Stimulated activated CD8-positive, alpha-beta memory T cell treated with anti-CD3 and anti-CD28 coated beads, Interleukin-15, amount 100 ng/mL, for 48 hours (primary cell): ENCODE measurements around the gene SLC25A19.
"Not testable (repeated sequence)": the region's sequence is repeated elsewhere in the genome, so short reads cannot be mapped to it uniquely, and the experiment has no call there.

Experiments used
- DNase-seq, 2 donors: peaks; one replicate each; pipeline ENCODE4 v3.0.0-alpha.2; 2020; ENCODE audit warnings: low read depth in 2 of 2

Gene SLC25A19

DNA sequence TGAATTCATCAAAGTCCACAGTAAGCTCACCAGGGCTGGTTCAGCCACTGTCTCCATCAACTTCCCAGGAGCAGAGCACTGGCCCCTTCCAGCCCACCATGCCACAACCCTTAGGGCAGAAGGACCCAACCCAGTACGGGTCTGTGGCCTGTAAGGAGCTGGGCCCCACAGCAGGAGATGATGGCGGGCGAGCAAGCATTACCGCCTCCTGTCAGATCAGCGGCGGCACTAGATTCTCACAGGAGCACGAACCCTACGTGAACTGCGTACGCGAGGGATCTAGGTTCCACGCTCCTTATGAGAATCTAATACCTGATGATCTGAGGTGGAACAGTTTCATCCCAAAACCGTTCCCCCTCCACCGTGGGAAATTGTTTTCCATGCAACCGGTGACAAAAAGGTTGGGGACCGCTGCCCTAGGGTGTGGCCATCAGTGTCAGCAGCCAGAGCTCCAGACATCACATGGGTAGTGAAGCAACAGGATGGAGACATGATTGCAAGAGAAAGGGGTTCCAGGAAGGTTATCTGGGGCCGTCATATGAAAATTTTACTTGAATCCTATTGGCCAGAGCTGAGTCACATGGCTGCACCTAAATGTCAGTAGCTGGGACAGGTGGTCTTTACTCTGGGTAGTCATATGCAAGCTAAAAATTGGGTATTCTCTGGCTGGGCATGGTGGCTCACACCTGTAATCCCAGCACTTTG, 12.4 kb upstream of the SLC25A19 start:
- DNase-seq: no peak

DNA sequence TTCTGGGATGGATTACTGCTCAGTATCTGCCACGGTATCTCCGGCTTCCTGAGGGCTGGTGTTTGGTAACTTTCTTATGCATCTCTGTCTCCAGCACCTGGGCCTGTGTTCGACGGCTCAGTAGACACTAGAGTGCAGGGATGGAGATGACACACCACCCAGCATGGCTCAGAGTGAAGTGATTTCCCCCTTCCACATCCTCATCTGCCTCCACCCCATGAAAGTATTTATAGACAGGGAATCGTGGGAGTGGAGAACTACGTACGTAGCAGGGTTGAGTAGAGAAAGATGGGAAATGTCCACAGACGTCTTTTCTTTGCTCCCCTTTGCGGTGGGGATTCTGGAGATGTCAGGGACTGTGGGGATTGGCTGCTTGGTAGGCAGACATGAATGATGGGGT, 11.8 kb upstream of the SLC25A19 start:
- no peak for DNase-seq

- DNase-seq: no peak
Observed at GRCh38 chr17:75300280-75300679, 11.0 kb upstream of the SLC25A19 start.

DNA sequence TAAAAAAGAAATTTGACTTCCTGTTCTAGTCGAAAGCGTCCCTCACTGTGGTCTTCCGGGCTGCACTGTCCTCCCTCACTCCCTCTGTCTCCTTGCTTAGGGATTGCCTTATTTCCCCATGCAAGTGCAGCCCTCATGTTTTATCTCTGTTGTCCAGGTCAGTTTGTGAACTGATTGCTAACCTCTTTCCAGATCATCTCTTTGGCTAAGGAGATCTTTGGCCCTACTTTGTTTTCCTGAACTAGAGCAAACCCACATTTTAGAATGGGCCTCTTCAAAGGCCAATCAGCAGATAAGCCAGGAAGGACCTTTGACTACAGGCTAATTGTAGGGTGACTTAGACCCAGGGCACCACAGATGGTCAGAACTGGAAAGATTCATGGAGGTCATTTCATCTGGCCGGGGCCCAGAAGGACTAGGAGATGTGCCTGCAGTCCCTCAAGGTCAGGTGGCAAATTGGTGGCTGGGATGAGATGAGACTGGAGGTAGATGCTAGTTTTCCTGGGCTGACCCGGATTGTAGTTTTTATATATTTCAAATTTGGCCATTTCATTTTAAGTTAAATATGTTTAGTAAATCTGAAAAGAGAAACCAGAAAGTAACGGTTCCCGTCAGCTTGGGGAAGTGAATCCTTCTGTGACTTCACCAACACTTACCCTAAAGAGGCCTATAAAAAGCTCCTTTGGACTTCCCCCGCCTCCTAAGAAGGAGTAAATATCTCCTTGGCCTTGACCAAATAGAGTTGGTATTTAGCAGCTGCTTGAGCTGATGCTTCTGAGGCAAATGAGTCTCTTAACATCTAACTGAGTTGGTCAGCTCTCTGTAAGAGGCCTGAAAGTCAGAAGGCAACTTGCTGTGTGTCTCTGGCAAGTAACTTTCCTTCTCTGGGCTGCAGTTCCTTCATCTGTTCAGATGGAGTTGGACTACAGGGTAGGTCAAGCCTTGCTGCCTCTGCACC, 6.2 kb upstream of the SLC25A19 start:
- no peak for DNase-seq

DNA sequence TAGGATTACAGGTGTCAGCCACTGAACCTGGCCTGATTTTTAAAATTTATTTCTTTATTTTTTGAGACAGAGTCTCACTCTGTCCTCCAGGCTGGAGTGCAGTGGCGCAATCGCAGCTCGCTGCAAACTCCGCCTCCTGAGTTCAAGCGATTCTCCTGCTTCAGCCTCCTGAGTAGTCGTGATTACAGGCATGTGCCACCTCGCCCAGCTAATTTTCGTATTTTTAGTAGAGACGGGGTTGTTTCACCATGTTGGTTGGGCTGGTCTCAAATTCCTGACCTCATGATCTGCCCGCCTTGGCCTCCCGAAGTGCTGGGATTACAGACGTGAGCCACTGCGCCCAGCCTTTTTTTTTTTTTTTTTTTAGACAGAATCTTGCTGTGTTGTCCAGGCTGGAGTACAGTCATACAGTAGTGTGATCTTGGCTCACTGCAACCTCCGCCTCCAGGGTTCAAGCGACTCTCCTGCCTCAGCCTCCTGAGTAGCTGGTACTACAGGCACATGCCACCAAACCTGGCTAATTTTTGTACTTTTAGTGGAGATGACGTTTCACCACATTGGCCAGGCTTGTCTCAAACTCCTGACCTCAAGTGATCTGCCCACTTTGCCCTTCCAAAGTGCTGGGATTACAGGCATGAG, 3.7 kb upstream of the SLC25A19 start:
- not testable (repeated sequence) for DNase-seq

- DNase-seq: peak; percentile 41 to 49
Observed at GRCh38 chr17:75289832-75290337, 652 bp upstream of the SLC25A19 start.

DNA sequence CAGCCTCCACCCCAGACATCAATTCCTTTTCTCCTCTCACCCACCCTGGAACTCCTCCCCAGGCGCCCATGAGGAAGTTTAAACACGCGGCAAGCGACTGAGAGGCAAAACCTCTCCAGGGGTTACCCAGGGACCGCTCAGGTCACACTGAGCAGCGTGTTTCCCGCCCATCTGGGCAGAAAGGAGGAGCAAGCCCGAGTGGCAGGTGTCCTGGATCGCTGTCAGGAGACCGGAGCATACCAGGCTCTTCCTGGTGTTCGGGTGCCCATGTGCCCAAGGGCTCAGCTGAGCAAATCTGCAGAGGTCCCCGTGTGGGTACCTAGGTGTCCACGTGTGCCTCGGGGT, 491 bp downstream of the SLC25A19 start:
- peak in 1 of 2 donors; percentile 41 for DNase-seq

DNA sequence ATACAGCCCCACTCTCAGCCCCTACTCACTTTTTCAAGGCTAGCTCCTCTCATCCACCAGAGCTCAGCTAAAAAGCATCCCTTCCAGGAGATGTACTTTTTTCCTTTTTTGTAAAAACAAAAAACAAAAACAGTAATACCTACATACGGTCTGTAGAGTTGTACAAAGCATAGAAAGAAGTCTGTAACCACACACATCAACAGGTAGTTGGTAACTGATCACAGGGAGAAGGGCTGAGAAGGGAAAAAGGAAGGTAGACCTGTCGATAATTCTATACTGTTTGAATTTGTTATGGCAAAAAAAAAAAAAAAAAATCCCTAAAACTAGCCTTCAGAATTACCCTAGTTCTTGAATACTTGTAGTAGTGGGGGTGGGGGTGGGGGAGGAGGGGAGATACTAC, 874 bp downstream of the SLC25A19 start:
- DNase-seq: no peak

GRCh38 chr17:75287221-75287620, 2.0 kb downstream of the SLC25A19 start:
- no peak for DNase-seq

- DNase-seq: no peak
Observed at GRCh38 chr17:75285123-75285522, 4.1 kb downstream of the SLC25A19 start.

GRCh38 chr17:75280189-75280588, 9.0 kb downstream of the SLC25A19 start:
- DNase-seq: not testable (repeated sequence)

DNA sequence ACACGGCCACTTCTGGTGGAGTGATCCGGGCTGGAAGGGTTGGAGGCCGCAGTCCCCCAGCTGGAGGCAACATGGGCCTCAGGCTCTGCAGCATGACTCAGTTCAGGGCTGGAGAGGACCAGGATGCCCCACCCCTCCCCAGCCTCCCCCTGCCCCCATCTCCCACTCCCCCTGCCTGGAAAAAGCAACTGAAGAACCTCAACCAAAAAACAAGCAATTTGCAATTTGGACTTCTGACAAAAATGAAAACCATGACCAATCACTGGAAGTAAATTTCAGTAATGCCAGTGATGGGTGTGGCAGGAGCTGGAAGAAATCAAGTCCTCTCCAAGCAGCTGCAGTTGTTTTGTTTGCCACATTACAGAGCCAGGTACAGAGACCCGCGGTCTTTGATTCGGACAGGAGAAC, 11.6 kb downstream of the SLC25A19 start:
- DNase-seq: no peak

DNA sequence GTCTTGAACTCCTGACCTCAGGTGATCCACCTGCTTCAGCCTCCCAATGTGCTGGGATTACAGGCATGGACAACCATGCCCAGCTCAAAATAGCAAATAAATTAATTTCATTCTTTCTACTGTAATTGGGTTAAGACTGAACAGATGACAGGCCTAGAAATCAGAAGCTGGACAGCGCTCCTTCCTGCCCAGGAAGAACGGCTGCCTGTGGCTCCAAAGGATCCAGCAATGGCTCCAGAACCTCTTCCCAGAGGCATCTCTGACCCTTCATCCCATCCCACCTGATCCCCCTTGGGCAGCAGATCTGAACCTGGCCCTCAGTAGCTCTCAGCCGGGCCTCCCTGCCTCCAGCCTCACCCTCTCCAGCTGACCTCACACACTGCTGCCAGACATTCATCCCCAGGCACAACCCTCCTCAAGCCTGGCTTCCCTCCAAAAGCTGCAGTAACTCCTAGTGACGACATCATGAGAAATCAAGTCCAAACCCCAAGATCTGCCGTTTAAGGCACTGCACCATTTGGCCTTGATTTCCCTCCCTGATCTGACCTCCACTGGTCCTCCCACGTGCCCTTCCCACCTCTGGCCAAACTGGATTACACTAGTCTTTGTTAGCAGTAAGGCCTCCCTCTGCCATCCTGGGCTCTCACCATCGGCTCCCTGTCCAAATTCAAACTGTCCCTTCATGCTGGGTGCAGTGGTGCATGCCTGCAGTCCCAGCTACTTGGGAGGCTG, 15.1 kb downstream of the SLC25A19 start:
- no peak for DNase-seq

GRCh38 chr17:75272848-75273184, 16.4 kb downstream of the SLC25A19 start:
- DNase-seq: no peak

DNA sequence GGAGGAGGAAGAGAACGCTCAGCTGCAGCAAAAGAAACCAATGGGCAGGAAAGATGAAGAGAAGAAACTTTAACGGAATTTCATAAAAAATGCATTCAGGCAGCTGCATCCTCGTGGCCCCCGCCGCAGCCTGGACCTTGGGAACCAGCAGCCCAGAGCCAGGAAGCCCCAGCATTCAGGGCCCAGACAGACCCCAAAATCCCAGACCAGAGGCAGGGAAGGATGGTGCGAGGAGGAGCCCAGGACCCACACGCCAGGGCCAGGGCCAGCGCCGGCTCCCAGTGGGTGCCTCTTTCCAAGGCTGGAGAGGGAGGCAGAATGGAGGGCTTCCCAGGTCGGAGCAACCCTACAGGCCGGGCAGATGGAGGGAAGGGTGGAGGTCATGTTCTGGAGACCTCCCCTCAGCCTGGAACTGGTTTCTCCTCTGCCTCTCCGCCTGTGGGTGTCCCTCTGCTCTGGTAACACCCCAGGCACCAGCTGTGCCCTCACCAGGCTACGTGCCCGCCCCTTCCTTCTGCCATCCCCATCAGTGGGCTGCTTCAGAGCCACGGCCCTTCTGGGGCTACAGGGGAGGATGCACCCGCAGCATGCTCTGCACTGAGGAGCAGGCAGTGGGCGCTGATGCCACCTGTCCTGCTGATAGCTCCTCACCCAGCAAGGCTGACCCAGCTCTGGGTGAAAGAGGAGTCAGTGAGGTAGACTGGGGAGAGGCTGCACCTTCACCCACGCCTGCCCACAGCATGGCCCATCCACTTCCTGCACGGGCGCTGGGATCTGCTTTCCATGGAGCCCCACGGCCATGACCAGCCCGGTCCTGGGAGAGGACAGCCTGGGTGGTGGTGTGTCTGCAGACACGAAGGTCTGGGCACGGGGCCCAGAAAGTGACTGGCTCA, 17.0 kb downstream of the SLC25A19 start:
- DNase-seq: no peak

DNA sequence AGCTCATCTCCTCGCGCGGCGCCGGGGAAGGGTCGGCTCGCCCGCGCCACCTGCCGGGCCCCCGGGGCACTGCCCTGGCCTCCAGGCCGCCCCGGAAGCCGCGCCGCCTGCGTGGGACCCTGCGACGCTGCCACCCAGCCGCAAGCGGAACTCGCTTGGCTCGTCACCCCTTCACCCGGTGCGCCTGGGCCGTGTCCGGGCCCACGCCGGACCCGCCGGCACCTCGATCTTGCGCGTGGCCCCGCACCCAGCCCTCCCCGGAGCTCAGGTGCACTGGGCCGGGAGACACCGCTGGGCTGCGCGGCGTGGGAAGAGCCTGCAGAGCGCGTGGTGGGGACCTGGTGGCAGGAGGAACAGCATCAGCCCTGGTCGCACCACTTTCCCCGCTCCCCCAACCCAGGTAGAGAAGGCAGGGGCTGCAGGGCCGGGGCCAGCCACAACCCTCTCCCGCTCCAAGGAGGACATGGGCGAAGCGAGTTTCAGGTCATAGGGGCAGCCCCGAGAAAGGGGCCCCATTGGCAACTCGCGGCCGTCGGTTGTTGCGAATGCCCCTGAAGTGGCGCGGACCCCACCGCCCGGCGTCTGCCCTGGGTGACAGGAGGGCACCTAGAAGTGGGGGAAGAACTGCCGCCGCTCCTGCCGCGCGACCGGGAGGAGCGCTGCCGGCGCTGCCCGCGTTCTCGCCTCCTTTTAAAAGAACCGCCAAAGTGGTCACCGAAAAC, 17.8 kb downstream of the SLC25A19 start:
- peak; percentile 81 to 84 for DNase-seq

GRCh38 chr17:75270966-75271232, 18.3 kb downstream of the SLC25A19 start, which contains the start of gene MIF4GD:
Gene MIF4GD (minus strand): TSS chr17:75271231. CDS start chr17:75270195, 1,036 bp downstream.
- DNase-seq: no peak

GRCh38 chr17:75270218-75270965, 18.8 kb downstream of the SLC25A19 start:
- DNase-seq: peak; percentile 55 to 66

GRCh38 chr17:75269844-75270217, 19.4 kb downstream of the SLC25A19 start:
- DNase-seq: no peak
